Effector memory CD4-positive, alpha-beta T cell (primary cell): ENCODE data around the gene LAMTOR1.

Experiments
- DNase-seq, 3 donors: peaks; one replicate each; pipeline ENCODE4 v3.0.0-alpha.2; 2020
- H3K27ac ChIP-seq: 2 replicates; pipeline ENCODE4 v1.7.0; 2013; ENCODE audit warnings: mild to moderate bottlenecking, low read length, moderate library complexity; ENCODE audit not compliant: insufficient read depth, poor library complexity, severe bottlenecking
- H3K27me3 ChIP-seq: replicated peaks from 2 replicates; pipeline ENCODE4 v1.7.0; 2013; ENCODE audit warnings: mild to moderate bottlenecking, low read length; ENCODE audit not compliant: insufficient read depth, control insufficient read depth, poor library complexity, severe bottlenecking
- H3K36me3 ChIP-seq: 2 replicates; pipeline ENCODE4 v1.7.0; 2013; ENCODE audit warnings: mild to moderate bottlenecking, low read length, moderate library complexity; ENCODE audit not compliant: control insufficient read depth, insufficient read depth
- H3K4me1 ChIP-seq: 2 replicates; pipeline ENCODE4 v1.7.0; 2013; ENCODE audit warnings: low read length, mild to moderate bottlenecking; ENCODE audit not compliant: control insufficient read depth, insufficient read depth, poor library complexity, severe bottlenecking
- H3K4me3 ChIP-seq: 2 replicates; pipeline ENCODE4 v1.7.0; 2013; ENCODE audit warnings: low read length, low read depth, mild to moderate bottlenecking; ENCODE audit not compliant: insufficient read depth, poor library complexity, severe bottlenecking
- H3K9me3 ChIP-seq: 2 replicates; pipeline ENCODE4 v1.7.0; 2013; ENCODE audit warnings: mild to moderate bottlenecking, low read length, moderate library complexity; ENCODE audit not compliant: control insufficient read depth

LAMTOR1 gene

DNA sequence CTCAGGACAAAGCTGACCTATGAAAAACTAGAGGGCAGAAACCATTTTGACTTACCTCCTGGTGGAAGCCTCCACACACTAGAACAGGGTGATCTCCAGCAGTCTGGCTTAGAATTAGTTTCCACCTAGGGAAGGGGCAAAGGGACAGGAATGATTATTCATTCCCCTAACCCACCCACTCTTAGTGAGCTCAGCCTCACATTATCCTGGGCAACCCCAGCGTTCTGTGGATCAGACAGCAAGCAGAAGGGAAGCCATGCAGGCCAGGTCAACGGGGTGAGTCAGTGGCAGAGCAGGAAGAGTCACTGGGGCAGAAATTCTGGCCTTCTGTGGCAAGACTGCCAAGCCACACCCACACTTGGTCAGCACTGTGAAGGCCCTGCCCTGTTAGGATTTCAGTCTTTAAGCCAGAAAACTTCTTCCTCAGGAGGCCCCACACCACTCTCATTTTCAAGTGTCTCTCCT lies 33.3 kb downstream of the LAMTOR1 start:
- no peak for DNase-seq
- no peaks in the 10 kb centered on the region for H3K27me3 ChIP-seq
- no peaks in the 10 kb centered on the region for H3K9me3 ChIP-seq
- H3K4me3 ChIP-seq = no peak overlapping the region
- no peak overlapping the region for H3K27ac ChIP-seq
- H3K4me1 ChIP-seq = no peaks in the 10 kb centered on the region
- no peaks in the 10 kb centered on the region for H3K36me3 ChIP-seq

DNA sequence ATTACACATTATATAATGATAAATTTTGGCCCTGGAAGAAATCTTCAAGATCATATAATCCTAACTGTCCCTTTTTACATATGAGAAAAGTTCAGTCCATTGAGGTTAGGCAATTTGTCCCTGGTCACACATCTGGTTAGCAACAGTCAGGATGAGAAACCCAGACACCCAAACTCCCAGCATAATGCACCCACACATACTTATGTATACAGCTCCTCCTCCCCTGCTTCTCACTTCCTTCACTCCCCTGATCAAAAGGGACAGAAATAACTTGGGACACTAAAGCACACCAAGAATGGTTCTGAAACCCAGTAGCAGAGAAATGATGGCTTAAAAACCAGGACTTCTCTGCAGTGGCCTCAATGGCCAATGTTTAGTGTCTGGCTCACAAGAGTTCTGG lies 33.9 kb downstream of the LAMTOR1 start:
- Histone ChIP-seq H3K36me3 (no peaks in the 10 kb centered on the region), H3K9me3 (no peaks in the 10 kb centered on the region), H3K4me1 (no peaks in the 10 kb centered on the region), H3K27me3 (no peaks in the 10 kb centered on the region), H3K4me3 (no peak overlapping the region), H3K27ac (no peak overlapping the region)
- DNase-seq = no peak

DNA sequence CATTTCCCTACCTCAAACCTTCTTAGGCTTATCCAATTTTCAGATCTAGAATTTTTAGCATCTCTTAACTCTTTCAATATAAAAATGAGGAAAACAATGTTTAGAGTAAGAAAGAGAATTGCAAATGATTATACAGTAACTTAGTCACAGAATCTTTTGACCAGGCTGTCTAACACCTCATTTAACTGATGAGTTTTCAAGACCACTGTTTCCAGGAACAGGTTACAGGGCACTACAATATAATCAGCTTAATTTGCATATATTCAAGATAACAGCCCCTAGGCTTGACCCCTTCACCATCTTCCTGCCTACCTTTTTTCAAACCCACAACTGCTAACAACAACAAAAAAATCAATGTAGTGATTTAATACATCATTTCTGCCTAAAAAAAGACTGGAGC lies 35.4 kb downstream of the LAMTOR1 start:
- H3K4me3 ChIP-seq = no peak overlapping the region
- no peaks in the 10 kb centered on the region for H3K36me3 ChIP-seq
- DNase-seq = no peak
- H3K27me3 ChIP-seq = no peaks in the 10 kb centered on the region
- H3K9me3 ChIP-seq = no peaks in the 10 kb centered on the region
- H3K4me1 ChIP-seq = no peaks in the 10 kb centered on the region
- H3K27ac ChIP-seq = no peak overlapping the region

DNA sequence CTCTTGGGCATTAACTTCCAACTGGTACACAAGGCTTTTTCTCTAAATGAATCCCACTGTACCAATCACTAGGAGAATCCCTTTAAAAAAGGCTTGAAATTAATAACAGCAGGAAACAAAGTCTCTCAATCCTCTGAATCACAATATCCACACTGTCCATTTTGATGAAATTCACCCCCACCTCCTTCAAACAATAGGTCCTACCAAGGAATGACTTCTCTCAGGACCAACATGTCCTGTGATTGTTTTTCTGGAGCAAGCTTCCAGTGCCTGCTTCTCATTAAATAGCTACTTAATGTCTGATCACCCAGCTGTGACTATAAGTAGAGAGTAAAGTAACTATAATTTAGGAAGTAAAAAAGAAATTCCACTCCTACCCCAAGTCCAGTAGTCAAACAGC lies 35.8 kb downstream of the LAMTOR1 start:
- H3K4me1 ChIP-seq = no peaks in the 10 kb centered on the region
- H3K36me3 ChIP-seq = no peaks in the 10 kb centered on the region
- H3K27me3 ChIP-seq = no peaks in the 10 kb centered on the region
- no peak overlapping the region for H3K4me3 ChIP-seq
- no peak for DNase-seq
- H3K27ac ChIP-seq = no peak overlapping the region
- no peaks in the 10 kb centered on the region for H3K9me3 ChIP-seq

DNA sequence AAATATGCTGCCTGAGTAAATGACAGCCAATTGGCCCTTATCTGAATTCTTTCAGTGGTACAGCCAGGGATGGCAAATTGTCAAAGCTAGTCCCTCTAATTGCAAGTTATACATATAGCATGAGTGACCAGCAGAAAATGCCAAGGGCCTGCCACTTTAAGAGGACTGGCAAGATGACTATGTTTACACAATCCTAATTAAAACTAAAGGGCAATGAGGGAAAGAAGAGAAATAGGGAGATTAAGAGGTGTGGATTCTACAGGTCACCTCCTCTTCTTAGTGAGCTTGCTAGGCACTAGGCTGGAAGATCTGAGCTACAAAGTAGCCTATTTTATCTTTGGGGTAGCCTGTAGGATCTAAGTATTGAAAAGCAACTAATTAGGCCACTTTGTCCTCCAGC lies 36.2 kb downstream of the LAMTOR1 start:
- Histone ChIP-seq H3K9me3 (no peaks in the 10 kb centered on the region), H3K4me3 (no peak overlapping the region), H3K36me3 (no peaks in the 10 kb centered on the region), H3K27me3 (no peaks in the 10 kb centered on the region), H3K4me1 (no peaks in the 10 kb centered on the region), H3K27ac (no peak overlapping the region)
- DNase-seq = no peak

DNA sequence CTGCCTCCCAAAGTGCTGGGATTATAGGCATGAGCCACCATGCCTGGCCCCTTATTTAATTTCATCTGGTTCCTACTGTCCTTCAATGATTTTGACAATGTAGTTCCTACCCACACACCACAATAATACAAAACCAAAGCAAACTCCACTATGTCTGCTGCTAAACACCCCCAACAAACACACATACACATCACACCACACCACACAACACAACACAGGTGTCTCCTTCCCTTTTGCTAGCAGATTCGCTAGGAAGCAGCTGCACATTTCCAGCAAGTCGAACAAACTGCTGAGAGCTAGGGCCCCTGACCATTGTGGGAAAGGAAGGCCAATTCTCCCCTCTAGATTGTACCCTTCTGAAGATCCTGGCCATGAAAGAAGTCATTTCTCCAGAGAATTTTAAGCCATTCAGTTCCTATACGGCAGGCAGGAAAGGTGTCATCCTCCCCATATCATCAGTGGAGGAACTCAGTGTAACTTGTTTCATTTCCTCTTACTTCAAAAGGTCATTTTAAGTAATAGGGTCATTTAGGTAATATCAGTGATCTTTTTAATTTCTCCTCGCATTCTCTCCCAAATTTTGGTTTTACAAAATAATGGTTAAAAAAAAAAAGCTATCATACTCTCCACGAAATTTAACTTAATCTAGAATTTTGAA lies 41.2 kb downstream of the LAMTOR1 start:
- no peaks in the 10 kb centered on the region for H3K36me3 ChIP-seq
- no peak for DNase-seq

DNA sequence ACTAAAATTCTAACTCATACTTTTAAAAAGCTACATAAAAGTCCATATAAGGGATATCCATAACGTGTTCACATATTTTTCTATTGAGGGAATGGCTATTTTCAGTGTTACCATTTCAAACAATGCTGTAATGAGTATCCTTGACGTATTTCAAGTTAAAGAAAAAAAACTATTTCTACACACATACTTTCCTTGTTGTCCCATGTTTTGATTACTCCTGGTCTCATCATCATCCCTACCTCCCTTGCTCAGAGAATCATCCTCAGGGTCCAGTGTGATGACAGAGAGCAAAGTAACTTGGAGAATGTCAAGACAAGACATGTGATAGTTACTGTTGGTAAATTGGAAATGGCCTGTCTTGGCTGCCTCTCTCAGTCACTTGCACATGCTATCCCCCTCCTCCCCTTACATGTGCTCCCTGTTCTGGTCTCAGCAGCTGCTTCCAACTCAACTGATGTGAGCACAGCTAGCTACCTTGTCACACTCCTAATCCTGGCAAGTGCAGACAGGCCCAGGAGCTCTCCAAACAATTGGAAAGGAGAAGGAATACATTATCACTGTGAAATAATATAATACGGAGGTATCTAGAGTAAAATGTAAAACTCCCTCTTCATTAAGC lies 44.6 kb downstream of the LAMTOR1 start:
- Histone ChIP-seq H3K9me3 (no peaks in the 10 kb centered on the region), H3K27ac (no peak overlapping the region)

More for the DNA sequence above, 41.2 kb downstream of the LAMTOR1 start:
- H3K4me1 ChIP-seq = no peaks in the 10 kb centered on the region
- H3K9me3 ChIP-seq = no peaks in the 10 kb centered on the region
- no peak overlapping the region for H3K4me3 ChIP-seq
- no peaks in the 10 kb centered on the region for H3K27me3 ChIP-seq
- no peak overlapping the region for H3K27ac ChIP-seq

DNA sequence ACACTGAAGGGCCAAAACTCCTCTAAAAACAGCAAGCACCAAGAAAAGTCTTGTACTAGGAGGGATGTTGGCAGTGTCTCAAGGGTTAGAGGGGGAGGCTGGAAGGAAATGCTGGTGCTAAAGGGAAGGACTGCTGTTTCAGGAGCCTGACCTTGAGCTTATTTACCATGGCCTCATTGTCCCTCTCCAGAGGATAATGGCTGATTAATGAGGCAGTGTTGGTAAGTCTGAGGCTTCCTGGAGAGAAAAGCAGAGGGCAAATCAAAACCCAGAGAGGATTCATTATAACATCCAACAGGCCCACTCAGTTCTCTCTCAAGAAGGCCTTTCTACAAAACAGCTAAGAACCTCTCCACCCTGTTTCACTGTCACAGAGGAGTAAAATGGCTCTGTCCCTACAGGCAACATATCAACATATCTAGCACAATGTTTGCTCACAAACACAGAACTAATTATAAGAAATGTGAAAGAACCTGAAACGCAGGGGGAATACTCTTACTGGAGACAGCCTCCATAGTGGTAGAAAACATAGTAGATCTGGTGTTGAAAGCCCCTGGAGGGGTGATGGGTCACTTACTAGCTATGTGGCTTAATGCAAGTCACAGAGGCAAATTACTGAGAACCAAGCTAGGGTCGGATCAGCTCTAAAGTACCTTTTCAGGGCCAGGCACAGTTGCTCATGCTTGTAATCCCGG lies 54.2 kb downstream of the LAMTOR1 start:
- no peak for DNase-seq
- Histone ChIP-seq H3K4me1 (no peaks in the 10 kb centered on the region), H3K36me3 (no peaks in the 10 kb centered on the region)

More for the DNA sequence above, 44.6 kb downstream of the LAMTOR1 start:
- no peaks in the 10 kb centered on the region for H3K4me1 ChIP-seq
- H3K27me3 ChIP-seq = no peaks in the 10 kb centered on the region
- H3K36me3 ChIP-seq = no peaks in the 10 kb centered on the region
- H3K4me3 ChIP-seq = no peak overlapping the region
- DNase-seq = no peak

More for the DNA sequence above, 54.2 kb downstream of the LAMTOR1 start:
- Histone ChIP-seq H3K9me3 (no peaks in the 10 kb centered on the region), H3K27me3 (no peaks in the 10 kb centered on the region), H3K27ac (no peak overlapping the region), H3K4me3 (no peak overlapping the region)
